Measurements from ENCODE around the gene BAD. TPM values are rescaled to one million over a fixed set of nuclear protein-coding genes. Genes with fewer than 3 reads are reported as not detected.

BAD gene
- polyA plus RNA-seq, 1 experiment = 36.1 TPM

DNA sequence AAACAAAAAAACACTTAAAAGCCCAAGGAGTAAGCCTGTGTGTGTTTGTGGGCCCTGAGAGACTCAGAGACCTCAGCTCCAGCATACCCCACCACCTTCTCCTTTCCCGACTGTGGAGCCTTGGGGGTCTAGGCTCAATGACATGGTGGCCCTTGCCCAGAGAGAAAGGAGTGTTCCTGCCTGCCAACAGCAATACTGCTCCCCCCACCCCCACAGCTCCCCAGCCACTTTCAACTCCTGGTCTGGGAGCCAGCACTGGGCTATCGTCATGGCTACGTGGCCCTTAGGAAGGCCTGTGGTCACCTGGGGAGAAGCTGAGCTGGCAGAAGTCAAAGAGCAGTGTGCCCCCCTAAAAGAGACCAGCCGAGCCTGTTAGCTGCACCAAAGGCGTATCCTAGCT, 40.4 kb downstream of the BAD start:
- Histone ChIP-seq H3K27me3 (ENCODE audit: control insufficient read depth, insufficient read depth, low read length) (no peaks in the 10 kb centered on the region), H3K4me3 (ENCODE audit: low read depth, low read length) (peak overlapping the region; percentile 10; the same call in 1 of the 2 replicates), H3K27ac (ENCODE audit: low read depth, low read length) (no peak overlapping the region), H3K9me3 (ENCODE audit: control insufficient read depth, insufficient read depth, low read length) (peaks cover 4% of the 10 kb centered on the region; the same call in 1 of the 2 replicates)
- ChIA-PET CTCF (interaction anchor here (1.3 to 3.3 kb wide), 3 partner anchors 39 to 60 kb away, joined by 7 to 22 read pairs (median 7); partner anchors contain the start of gene ESRRA), POLR2A (no interaction called here)
- TF ChIP-seq, protein P1, sequence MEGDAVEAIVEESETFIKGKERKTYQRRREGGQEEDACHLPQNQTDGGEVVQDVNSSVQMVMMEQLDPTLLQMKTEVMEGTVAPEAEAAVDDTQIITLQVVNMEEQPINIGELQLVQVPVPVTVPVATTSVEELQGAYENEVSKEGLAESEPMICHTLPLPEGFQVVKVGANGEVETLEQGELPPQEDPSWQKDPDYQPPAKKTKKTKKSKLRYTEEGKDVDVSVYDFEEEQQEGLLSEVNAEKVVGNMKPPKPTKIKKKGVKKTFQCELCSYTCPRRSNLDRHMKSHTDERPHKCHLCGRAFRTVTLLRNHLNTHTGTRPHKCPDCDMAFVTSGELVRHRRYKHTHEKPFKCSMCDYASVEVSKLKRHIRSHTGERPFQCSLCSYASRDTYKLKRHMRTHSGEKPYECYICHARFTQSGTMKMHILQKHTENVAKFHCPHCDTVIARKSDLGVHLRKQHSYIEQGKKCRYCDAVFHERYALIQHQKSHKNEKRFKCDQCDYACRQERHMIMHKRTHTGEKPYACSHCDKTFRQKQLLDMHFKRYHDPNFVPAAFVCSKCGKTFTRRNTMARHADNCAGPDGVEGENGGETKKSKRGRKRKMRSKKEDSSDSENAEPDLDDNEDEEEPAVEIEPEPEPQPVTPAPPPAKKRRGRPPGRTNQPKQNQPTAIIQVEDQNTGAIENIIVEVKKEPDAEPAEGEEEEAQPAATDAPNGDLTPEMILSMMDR (IDR thresholded peaks at IDR 0.05; ENCODE audit: low read depth, low read length) = no peak
- DNase-seq (ENCODE audit: low read depth, low spot score) = no peak

DNA sequence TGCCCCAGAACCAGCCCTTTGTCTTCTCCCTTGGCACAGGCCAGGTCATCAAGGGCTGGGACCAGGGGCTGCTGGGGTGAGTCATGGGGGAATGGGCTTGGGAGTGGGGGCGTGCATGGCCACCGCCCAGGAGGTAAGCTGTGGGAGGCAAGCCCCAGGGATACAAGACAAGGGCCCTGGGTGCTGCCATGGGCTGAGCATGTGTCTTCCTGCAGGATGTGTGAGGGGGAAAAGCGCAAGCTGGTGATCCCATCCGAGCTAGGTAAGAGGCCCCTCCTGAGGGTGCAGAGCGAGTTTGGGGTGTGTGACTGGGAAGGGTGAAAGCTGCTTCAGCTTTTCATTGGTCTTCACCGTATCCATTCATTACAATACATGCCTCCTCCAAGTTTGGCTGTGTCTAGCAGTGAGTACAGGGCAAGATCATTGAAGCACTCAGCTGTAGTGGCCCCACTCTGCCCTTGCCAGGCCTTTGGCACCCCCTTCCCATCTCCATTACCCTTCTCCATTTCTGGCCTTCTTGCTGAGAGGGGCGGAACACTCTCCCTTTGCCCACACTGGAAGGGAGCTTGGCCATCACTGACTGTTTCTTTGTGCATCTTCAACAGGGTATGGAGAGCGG, 41.1 kb downstream of the BAD start:
- Histone ChIP-seq H3K4me3 (ENCODE audit: low read depth, low read length) (peak overlapping the region; percentile 84), H3K9me3 (ENCODE audit: control insufficient read depth, insufficient read depth, low read length) (peaks cover 4% of the 10 kb centered on the region; the same call in 1 of the 2 replicates), H3K27ac (ENCODE audit: low read depth, low read length) (peak overlapping the region; percentile 21), H3K27me3 (ENCODE audit: control insufficient read depth, insufficient read depth, low read length) (no peaks in the 10 kb centered on the region)
- ChIA-PET POLR2A (interaction anchor here (0.8 to 1.1 kb wide), 2 partner anchors 27 to 58 kb away, joined by 3 read pairs; partner anchors contain the start of gene STIP1), CTCF (interaction anchor here (1.3 to 3.3 kb wide), 4 partner anchors 9 to 61 kb away, joined by 3 to 22 read pairs (median 7); partner anchors contain the start of gene ESRRA)
- DNase-seq (ENCODE audit: low read depth, low spot score) = no peak
- TF ChIP-seq, protein P1 (IDR thresholded peaks at IDR 0.05; ENCODE audit: low read depth, low read length) = no peak

DNA sequence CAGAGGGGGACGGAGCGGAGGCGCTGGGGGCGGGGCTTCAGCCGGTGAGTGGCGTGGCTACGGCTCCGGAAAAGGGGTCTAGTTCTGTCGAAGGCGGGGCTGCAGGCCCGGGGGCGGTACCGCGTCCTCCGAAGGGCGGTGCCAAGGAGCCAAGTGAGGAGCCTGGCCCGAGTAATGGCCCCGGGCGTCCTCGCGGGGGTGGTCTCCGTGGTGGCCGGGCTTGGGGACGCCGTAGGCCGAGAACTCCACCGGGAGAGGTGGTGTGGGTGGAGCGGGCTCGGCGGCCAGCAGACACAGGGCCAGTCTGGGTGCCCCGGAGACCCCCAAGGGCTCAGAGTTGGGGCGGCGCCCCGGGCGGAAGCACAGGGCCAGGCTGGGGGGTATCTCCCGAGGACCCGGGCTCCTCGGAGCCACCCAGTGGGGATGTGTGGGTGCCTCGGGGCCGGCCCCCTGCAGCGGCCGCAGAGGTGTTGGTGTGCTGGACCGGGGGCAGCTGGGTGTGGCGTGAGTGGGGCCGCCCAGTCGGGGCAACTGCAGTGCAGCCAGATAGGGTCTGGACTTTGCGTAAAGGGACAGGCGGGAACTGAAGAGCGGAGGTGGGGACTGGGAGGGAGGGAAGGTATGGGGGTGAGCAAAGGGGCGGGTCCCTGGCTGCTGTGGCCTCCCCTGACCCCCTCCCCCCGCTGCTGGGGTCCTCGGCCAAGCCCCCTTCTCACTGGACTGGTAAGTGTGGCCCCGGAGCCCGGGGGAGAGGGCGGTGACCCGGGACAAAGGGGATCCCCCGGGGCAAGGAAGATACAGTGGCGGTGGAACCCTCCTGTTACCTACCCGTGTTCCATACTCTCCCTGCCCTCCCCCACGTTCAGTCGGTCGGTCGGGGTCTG, 42.7 kb downstream of the BAD start:
- Histone ChIP-seq H3K4me3 (ENCODE audit: low read depth, low read length) (peak overlapping the region; percentile 84), H3K27ac (ENCODE audit: low read depth, low read length) (peak overlapping the region; percentile 39), H3K27me3 (ENCODE audit: control insufficient read depth, insufficient read depth, low read length) (no peaks in the 10 kb centered on the region), H3K9me3 (ENCODE audit: control insufficient read depth, insufficient read depth, low read length) (peaks cover 4% of the 10 kb centered on the region; the same call in 1 of the 2 replicates)
- DNase-seq (ENCODE audit: low read depth, low spot score) = no peak
- POLR2A ChIA-PET = interaction anchor here (0.7 to 1.3 kb wide), 10 partner anchors 10 to 62 kb away, joined by 3 to 6 read pairs (median 4); partner anchors contain the start of genes NUDT22, STIP1 and TRPT1
- TF ChIP-seq, protein P1 (IDR thresholded peaks at IDR 0.05; ENCODE audit: low read depth, low read length) = no peak
- CTCF ChIA-PET = interaction anchor here (0.6 to 1.5 kb wide), 4 partner anchors 27 to 608 kb away, joined by 3 to 11 read pairs (median 4); no protein-coding TSS in a partner anchor

DNA sequence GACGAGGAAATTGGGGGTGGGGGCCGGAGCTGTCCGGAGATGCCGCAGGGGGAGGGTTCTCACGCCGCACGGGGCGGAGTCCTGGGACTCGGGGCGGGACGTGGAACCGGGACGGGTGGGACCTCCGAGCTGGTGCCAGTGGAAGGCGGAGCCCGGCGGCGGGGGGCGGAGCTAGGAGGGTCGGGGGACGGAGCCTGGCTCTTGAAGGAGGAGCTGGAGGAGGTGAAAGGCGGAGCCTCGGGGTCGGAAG, 43.3 kb downstream of the BAD start:
- no peaks in the 10 kb centered on the region for H3K27me3 ChIP-seq (ENCODE audit: control insufficient read depth, insufficient read depth, low read length)
- ChIA-PET CTCF (interaction anchor here (0.6 to 1.5 kb wide), 4 partner anchors 28 to 609 kb away, joined by 3 to 11 read pairs (median 4); no protein-coding TSS in a partner anchor), POLR2A (interaction anchor here (0.7 to 1.3 kb wide), 9 partner anchors 9 to 63 kb away, joined by 3 to 6 read pairs (median 4); partner anchors contain the start of genes NUDT22 and TRPT1)
- H3K4me3 ChIP-seq (ENCODE audit: low read depth, low read length) = peak overlapping the region; percentile 77
- peak overlapping the region; percentile 89 for H3K27ac ChIP-seq (ENCODE audit: low read depth, low read length)
- TF ChIP-seq, protein P1 (IDR thresholded peaks at IDR 0.05; ENCODE audit: low read depth, low read length) = no peak
- peak; percentile 99 for DNase-seq (ENCODE audit: low read depth, low spot score)
- peaks cover 4% of the 10 kb centered on the region; the same call in 1 of the 2 replicates for H3K9me3 ChIP-seq (ENCODE audit: control insufficient read depth, insufficient read depth, low read length)

Data from AG04450 (cell line).